ENCODE data around the gene HYDIN.

HYDIN gene

GRCh38 chr16:70770291-70770625 lies 460.3 kb downstream of the HYDIN start:
- no peak for DNase-seq (ENCODE audit: low read depth)
- H3K4me3 ChIP-seq (ENCODE audit: low read length) = no peak overlapping the region
- TF ChIP-seq, protein P1, sequence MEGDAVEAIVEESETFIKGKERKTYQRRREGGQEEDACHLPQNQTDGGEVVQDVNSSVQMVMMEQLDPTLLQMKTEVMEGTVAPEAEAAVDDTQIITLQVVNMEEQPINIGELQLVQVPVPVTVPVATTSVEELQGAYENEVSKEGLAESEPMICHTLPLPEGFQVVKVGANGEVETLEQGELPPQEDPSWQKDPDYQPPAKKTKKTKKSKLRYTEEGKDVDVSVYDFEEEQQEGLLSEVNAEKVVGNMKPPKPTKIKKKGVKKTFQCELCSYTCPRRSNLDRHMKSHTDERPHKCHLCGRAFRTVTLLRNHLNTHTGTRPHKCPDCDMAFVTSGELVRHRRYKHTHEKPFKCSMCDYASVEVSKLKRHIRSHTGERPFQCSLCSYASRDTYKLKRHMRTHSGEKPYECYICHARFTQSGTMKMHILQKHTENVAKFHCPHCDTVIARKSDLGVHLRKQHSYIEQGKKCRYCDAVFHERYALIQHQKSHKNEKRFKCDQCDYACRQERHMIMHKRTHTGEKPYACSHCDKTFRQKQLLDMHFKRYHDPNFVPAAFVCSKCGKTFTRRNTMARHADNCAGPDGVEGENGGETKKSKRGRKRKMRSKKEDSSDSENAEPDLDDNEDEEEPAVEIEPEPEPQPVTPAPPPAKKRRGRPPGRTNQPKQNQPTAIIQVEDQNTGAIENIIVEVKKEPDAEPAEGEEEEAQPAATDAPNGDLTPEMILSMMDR (conservative IDR thresholded peaks at IDR 0.05; ENCODE audit: low read depth, low read length) = no peak

DNA sequence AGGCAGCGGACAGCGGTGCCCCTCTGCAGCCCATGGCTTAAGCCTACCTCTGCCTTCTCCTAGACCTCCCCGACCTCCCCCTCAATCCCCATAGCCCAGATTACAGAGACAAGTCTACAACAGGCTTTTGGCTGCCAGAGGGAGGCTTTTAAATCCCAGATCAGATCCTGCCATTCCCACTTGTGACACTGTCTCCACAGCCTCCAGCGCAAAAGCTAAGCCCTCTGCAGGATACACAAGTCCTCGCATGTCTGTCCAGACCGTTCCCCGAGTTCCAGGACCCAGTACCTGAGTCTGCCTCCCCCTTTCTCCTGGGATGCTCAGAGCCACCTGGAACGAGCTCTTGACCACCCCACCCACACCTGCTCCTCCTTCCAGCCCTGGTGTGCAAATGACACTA lies 460.8 kb downstream of the HYDIN start:
- no peak overlapping the region for H3K4me3 ChIP-seq (ENCODE audit: low read length)
- TF ChIP-seq, protein P1 (conservative IDR thresholded peaks at IDR 0.05; ENCODE audit: low read depth, low read length) = peak; percentile 7
- DNase-seq (ENCODE audit: low read depth) = no peak

GRCh38 chr16:70769131-70769530 lies 461.4 kb downstream of the HYDIN start:
- DNase-seq (ENCODE audit: low read depth) = no peak
- no peak overlapping the region for H3K4me3 ChIP-seq (ENCODE audit: low read length)
- TF ChIP-seq, protein P1 (conservative IDR thresholded peaks at IDR 0.05; ENCODE audit: low read depth, low read length) = no peak

DNA sequence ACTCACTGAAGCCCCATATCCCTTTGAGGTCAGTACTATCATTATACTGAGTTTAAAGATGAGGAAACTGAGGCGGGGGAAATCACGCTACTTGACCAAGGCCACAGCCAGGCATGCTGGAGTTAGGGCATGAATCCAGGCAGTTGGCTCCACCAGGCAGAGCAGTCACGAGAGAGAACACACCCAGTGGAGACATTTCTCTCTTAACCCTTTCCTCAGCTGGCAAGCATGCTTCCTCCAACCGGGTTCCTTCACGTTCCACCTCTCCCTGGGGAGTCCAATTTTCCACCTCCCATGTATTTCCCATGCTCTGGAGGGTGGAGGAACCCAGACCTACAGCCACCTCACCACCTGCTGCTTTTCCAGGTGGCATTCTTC lies 462.3 kb downstream of the HYDIN start:
- TF ChIP-seq, protein P1 (conservative IDR thresholded peaks at IDR 0.05; ENCODE audit: low read depth, low read length) = no peak
- DNase-seq (ENCODE audit: low read depth) = no peak
- H3K4me3 ChIP-seq (ENCODE audit: low read length) = no peak overlapping the region

DNA sequence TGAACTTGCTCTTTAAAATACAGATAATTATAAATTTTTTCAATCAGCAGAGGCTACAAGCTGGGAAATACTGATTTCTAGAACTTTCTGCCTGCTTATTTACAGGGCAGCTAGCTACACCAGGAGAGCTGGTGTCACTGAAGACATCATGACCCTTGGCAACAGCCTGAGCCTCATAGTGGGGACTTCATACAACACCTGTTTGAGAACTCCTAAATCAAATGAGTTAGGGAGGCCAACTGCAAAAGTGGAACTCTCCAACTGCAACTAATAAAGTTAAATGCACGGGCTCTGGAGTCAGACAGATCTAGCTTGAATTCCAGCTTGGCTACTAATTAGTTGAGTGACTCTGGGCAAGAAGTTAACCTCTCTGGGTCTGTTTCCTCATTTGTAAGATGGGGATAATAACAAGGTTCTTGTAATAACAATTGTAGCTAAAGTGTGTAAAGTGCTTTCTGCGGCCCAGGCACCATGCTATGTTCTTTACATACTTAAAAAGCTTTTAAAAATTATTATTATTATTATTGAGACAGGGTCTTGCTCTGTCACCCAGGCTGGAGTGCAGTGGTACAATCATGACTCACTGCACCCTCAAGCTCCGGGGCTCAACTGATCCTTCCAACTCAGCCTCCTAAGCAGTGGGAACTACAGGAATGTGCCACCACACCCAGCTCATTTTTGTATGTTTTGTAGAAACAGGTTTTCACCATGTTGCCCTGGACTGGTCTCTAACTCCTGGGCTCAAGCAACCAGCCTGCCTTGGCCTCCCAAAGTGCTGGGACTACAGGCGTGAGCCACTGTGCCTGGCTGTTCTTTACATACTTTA lies 462.9 kb downstream of the HYDIN start:
- no peak for DNase-seq (ENCODE audit: low read depth)
- TF ChIP-seq, protein P1 (conservative IDR thresholded peaks at IDR 0.05; ENCODE audit: low read depth, low read length) = no peak
- H3K4me3 ChIP-seq (ENCODE audit: low read length) = no peak overlapping the region

GRCh38 chr16:70766658-70767057 lies 463.9 kb downstream of the HYDIN start:
- TF ChIP-seq, protein P1 (conservative IDR thresholded peaks at IDR 0.05; ENCODE audit: low read depth, low read length) = no peak
- H3K4me3 ChIP-seq (ENCODE audit: low read length) = no peak overlapping the region
- no peak for DNase-seq (ENCODE audit: low read depth)

DNA sequence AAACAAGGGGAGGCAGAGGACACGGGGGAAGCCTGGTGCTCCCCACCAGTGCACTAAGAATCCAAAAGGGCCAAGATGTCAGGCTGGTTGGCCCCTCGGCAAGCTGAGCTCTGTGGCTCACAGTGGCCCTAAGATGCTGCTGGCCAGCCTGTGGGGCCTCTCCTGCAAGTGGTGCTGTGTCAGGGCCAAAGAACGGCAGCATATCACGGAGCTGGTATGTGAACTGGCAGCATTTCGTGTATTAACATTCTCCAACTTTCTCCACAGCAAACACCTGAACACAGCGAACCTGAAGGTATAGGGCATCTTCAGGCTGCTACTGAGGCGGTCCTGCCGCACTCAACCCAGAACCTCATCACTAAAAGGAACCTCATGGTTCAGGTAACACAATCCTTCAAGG lies 464.3 kb downstream of the HYDIN start:
- no peak for DNase-seq (ENCODE audit: low read depth)
- TF ChIP-seq, protein P1 (conservative IDR thresholded peaks at IDR 0.05; ENCODE audit: low read depth, low read length) = no peak
- H3K4me3 ChIP-seq (ENCODE audit: low read length) = no peak overlapping the region

All from retinal pigment epithelial cell (primary cell).